Suppressor macrophage treated with lipopolysaccharide for 4 hours (primary cell): ENCODE data around the gene ADAMTS16.

ENCODE experiments used
- DNase-seq: peaks from one replicate; pipeline ENCODE4 v3.0.0-alpha.2; 2020

ADAMTS16 gene

DNA sequence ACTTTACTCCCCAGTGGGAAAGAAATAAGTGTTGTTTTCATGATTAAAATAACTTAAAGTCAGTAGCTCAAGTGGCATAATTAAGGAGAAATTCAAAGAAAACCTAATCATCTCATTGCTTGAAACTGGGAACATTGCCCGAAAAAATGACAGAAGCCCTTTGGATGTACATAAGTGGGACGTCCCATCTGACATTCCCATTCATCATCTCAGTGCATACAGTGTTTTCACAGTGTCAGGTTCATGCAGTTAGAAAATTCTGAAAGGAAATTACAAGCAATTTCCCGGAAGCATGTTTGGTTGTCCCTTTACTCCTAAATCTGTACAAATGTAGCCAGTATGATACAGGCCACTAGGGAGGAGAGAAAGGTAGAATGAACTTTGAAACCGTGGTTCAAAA, 95.6 kb downstream of the ADAMTS16 start:
- DNase-seq = no peak

DNA sequence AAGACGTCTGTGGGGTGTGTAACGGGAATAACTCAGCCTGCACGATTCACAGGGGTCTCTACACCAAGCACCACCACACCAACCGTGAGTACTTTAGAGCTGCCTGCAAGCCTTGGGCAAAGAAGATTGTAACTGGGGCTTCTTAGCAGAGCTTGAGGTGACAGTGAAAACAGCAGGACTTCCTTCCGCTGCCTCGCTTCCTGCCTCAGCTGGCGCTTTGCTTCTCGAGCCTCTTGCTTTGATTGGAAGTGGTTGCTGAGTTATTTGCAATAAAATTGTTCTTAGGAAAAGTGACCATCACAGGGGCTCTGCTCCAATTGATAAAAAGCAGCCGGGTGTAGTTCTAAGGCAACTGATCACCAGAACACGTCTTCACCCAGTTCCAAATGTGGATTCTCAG, 99.1 kb downstream of the ADAMTS16 start:
- DNase-seq = no peak

DNA sequence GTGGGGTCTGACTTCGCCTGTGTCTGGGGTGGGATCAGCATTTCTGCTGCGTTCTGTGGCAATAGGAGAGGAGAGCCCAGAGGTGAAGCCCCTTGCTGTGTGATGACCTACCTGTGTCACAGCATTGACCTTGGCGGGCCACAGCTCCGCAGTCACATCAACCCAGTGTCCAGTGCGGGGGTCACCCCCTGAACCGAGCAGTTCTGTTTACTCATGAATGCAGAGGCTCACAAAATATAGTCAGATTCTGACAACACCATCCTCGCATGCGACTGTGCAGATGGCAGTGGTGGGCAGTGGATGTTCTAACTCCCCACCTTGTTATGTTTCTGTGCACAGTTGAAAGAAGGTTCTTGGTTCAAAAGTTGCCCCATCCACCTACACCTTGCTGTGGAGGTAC, 100.1 kb downstream of the ADAMTS16 start:
- DNase-seq = no peak

DNA sequence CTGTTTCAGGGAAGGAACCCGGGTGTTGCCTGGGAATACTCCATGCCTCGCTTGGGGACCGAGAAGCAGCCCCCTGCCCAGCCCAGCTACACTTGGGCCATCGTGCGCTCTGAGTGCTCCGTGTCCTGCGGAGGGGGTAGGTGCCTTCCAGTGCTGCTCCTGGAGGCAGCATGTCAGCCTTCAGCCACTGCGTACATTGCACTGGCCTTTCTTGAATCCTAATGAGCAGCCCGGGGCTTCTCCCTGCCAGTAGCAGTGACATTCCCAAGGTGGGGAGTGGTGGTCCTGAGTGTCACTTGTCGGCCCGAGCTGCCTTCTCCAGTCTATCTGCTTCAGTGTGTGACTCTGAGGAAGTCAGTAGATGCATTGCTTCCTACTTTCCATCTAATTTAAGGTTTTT, 101.9 kb downstream of the ADAMTS16 start:
- no peak for DNase-seq

DNA sequence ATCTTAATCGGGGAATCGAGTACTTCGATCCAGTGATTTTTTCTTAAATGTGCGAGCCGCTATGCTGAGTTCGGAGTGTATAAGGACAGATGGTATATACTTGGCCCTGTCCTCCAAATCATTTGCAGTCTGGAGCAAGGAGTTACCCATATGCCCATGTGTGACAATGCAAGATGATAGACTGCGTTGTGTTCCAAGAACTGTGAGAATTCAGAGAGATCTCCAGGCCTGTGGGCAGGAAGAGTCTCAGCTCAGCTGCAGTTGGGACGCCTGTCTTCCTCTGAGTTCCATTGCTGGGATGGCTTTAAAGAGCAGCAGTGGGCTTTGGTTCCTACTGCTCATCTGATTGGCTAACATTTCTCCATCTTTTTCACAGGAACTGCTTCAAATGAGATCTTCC, 106.6 kb downstream of the ADAMTS16 start:
- DNase-seq = no peak

DNA sequence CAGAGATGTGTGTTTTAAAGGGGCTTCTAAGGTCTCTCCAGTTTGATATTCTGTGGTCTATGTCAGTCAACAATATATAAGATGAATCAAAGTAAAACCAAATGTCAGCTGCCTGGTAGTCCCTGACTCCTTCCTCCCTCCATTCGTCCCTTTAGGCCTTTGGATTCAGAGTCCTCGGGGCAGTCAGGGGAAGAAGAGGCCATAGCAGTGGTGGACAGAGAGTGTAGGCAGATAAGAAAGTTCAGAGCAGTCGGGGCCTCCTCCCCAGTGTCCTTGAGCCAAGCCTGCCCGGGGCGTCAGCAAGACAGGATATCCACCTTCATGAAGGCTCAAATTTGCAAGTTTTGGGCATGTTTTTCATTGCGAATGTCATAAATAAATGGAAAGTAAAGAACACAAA, 110.6 kb downstream of the ADAMTS16 start:
- DNase-seq = no peak

DNA sequence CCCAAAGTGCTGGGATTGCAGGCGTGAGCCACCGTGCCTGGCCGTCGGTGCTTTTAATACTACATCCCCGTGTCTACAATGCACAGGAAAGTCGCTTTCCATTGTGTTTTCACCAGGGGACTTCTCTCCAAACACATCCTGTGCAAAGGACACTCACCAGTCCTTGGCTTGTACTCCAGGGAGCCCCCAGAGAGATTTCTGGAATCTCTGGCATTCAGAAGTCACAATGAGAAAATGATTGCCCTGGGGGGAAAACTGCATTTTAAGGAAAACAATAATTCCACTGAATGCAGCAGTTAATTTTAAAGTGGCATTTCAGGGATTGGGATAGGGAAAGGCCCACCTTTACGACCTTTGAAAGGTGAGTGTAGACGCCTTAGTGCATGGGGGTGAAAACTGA, 112.0 kb downstream of the ADAMTS16 start:
- DNase-seq = no peak

DNA sequence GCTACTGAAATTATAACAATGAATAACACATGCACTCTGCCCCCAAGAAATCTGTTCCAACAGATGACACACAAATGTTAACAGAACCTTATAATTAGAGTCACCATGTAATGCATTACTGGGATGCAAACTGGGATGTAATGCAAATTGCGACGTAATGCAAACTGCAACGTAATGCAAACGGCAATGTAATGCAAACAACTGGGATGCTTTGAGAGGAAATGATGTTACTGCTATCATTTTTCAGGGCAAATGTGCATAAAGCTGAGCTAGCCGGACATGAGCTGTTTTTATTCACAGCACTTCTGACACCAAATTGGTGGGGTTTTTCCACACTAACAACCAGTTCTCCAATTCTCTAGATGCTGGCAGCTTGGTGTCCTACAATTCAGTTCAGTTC, 117.2 kb downstream of the ADAMTS16 start:
- DNase-seq = no peak

DNA sequence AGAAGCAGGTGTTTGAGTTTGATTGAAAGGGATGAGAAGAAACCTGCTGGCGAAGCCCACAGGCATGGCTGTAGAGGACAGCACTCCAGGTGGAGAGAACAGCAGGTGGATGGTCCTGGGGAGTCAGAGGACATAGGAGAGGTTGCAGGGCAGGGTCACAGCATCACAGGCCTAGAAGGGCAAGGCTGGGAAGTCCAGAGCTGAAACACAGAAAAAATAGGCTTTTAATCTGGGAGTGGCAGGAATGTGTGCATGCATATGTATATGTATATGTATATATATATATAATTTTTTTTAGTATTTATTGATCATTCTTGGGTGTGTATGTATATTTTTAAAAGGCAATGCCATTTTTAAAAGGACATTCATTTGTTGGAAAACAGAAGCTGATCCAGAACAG, 118.4 kb downstream of the ADAMTS16 start:
- DNase-seq = no peak

DNA sequence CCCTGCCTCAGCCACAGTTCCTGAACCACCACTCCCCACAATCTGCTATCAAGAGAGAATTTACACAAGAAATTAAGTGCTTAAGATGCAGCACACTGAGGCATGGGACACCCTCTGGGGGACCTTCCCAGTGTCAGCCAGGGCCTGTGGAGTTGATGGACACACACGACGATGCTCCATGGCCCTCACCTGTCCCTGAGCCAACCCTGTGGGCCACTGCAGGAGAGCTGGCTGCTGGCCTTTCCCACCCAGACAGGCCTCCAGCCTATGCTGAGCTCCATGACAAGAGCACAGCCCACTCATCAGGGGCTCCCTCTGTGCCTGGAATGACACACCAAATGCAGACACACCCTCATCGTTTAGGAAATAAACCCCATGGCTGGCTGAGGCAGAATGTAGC, 124.6 kb downstream of the ADAMTS16 start:
- DNase-seq = no peak

DNA sequence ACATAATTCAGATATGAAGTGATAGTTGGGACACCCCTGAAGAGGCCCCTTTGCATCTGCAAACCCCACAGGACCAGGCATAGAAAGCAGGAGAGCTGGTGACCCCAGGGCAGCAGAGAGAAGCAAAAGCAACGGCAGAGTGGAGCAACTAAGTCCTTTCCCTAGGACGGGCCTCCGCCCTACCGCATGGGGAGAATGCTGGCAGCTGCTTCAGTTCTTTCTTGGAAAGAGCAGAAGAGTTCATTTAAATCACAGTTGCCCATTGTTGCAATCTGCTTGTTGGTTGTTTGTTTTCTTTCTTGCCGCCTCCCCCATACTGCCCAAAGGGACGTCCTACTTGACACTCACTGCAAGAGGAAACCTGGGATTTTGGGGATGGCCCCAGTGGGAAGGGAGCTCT, 126.2 kb downstream of the ADAMTS16 start:
- no peak for DNase-seq

DNA sequence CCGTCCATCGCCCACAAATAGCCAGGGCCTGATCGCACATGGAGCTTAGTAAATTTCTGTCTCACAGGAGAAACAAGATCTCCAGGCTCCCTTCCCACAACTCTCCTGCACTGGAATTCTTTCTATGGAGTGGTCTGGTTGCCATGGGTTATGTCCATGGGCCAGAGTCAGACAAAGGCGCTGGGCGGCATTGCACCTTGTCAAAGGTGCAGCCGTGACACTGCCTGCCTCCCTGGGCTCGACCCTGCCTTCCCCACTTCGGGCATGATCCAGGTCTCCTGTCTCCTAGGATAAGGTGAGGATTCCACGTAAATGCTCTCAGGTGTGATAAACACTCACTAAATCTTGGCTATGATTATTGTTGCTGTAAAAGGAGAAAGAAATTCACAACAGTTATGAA, 130.0 kb downstream of the ADAMTS16 start:
- no peak for DNase-seq

DNA sequence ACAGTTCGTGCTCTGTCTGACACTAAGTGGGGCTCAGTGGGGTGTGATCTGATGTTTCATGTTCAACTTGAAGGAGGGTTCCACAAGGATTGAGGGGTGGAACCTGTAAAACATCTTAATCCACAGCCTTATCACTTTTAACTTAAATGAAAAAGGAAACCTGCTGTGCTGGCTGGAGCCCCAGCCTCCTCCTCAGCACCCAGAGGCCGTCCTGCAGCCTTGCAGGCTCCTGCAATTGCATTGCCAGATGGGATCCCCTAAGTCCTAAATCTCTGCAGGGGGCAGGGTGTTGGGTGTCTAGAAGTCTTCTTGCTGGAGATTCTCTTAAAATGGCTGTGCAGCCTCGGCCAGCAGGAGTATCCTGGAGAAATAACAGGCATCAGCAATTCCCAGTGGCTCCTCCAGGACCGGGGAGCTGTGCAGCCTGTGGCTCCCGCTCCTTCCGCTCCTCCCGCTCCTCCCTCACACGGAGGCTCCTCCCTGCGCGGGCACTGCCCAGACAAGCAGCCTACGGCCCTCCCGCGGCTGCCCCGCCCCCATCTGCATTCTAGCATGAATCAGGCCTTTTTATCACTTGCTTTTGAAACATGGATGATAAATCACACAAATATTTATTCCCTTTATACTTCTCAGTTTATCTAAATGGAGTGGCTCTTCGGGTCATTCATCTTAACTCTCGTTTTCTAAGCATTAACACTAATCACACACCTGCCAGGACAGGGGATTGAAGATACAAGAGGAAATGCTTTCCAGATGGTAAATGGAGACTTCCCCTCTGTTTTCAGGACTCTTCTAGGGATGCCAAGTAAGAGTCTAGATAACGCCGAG, 131.0 kb downstream of the ADAMTS16 start:
- DNase-seq = no peak

DNA sequence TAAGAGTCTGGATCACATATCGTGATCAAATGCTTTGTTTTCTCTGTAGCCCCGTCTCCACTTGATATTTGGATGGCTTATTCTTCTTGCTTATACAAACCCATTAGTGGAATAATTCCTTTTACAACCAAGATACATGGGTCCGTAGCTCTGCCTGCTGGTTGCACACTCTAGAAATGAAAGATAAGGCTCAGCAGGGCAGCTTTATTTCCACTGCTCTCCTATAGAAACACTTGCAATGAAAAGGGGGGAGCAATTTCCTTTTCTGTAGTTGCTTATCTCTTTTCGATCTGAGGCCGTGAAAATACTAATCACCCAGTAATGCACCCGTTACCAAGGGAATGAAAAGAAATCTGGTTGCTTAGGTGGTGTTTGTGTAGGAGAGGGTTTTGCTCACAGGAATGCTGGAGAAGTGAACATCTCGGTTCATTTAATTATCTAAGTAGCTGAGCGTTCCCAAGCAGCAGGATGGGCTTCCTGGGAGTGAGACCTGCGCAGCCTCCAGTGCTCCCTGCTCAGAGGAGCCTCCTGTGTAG, 131.7 kb downstream of the ADAMTS16 start:
- no peak for DNase-seq

DNA sequence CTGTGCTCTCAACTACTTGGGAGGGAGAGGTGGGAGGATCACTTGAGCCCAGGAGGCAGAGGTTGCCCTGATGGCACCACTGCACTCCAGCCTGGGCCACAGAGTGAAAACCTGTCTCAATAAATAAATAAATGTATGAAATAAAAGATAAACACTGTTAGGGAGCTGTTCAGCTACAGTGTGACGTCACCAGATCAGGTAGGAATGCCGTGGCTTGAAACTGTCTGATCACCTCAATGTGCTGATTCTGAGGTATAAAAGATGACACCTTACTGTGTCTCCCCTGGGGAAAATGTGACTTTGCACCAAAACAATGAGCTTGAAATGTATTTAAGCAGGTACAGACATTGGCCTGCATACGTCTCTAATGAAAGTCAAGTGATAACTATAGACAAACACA, 133.3 kb downstream of the ADAMTS16 start:
- DNase-seq = no peak

DNA sequence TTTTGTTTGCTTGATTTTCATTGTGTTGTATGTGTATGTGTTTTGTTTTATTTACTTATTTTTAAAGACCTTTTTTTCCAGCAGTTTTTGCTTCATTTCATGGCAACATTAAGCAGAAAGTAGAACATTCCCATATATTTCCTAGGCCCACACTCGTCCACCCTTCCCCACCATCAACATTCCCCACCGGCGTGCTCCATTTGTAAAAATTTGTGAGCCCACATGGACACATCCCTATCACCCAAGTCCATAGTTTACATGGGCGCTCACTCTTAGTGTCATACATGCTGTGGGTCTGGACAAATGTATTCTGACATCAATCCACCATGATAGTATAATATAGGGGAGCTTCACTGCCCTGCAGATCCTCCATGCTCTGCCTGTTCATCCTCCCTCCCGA, 133.8 kb downstream of the ADAMTS16 start:
- no peak for DNase-seq

DNA sequence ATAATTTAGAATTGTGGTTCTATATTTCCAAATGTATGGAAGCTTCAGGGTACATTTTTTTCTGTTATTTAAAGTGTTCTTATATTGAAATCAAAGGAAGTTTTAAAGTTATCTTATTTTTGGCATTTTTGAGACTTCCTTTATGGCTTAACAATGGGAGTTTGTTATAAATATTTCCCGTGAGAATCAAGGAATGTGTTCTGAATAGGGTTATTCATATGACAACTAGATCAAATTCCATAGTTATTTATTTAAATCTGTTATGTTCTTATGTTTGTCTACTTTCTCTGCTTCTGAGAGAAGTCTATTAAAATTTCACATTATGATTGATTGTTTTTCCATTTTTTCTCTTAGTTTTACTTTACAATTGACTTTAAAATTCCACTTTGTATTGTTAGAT, 135.1 kb downstream of the ADAMTS16 start:
- DNase-seq = no peak

DNA sequence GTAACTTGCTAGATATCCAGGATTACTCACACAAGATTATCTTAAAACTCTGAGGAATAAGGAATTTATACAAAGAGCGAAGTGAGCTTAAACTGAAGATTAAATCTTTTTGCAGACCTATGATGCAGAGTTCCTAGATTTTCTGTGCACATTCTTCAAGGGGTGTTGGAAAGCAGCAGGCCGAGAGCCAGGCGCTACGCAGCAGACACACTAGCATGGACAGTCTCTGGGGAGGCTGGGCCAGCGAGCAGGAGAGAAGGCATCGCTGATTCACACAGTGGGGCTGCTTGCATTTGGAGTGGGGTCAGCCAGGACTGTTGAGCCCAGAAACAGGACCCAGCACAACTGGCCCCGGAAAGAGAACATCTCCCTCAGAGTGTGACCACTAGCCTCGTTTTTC, 136.3 kb downstream of the ADAMTS16 start:
- no peak for DNase-seq

DNA sequence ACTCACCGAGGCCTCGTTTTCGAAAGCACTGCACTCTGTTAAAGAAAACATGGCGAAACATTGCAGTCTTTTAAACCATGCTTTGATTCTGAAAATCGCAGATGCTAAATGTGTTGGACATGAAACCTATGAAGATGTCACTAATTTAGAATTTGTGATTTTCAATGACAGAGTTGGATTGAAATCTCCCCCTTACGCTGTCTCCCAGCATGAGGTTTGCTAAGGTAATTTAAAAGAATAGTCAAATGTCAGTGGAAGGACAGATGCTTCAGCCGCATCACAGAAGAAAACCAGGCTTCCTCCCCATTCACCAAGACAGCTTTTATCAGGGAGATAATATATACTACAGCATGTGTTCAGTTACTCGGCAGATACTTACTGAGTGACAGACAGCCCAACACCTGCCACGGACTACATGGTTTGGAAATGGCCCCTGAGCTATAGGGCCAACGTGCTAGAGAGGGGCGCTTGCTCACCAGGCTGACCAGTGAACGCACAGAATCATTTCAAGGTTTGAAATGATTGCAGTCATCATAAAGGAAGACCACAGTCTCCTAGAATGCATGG, 136.9 kb downstream of the ADAMTS16 start:
- DNase-seq = no peak

DNA sequence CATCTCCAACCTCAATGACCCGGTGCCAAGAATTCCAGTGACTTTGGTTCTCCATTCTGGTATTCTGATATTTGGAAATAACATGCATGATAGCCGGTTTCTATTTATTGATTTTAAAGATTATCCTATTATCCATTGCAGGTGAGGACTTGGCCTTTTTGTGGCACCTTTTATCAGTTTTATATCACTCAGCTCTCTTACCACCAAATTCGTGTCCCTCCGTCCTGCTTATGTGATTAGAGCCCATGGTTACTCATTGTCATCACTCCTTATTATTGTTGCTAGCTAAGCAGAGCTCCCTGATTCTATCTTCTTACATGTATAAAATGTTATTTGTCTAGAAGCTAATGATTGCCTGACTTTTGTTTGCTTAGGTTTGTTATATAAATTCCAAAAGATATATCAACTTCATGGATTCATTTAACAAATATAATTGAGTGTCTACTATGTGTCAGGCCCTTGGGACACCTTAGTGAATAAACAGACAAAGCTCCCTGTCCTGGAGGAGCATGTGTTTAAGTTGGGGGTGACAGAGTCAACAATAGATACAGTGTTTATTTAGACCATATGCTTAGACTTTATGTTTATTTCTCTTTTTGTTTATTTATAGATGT, 138.2 kb downstream of the ADAMTS16 start:
- no peak for DNase-seq

DNA sequence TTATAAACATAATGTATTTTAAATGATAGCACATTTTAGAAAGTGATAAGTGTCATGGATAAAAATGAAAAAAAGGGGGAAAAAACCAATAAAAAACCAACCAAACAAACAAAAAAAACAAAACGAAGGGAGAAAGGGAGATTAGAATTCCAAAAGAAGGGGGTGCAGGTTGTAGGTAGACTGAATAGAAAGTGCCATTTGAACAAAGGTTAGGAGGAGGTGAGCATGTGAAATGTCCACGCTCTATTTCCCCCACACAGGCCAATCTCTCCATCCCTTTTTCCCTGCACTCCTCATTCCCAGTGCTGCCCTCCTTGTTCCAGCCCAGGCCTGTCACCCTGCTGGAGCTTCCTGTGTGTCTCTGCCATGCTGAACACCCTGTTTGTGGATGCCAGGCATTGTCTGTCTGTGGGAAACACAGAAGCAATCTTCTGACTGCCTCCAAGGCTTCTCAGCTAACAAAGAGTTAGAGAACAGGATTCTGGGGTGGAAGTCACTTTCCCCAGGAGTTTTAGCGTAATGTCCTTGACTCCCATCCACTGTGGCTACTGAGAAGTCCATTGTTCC, 138.8 kb downstream of the ADAMTS16 start:
- no peak for DNase-seq

DNA sequence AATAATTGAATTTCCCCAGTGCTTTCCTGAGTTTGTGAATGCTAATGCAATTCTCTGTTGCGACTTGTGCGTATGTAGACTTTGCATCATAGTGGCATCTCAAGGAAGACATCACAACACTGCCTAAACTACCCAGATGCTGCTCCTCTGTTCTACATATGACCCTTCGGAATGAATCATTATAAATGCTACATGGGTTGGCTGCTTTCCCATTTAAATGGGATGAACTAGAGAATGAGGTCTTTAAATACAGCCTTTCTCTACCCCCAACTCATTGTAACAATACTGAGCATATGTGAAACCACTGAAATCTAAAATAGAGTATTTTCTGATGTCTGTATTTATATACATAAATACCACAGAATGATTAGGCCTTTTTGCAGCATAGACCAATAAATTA, 145.8 kb downstream of the ADAMTS16 start:
- DNase-seq = no peak

DNA sequence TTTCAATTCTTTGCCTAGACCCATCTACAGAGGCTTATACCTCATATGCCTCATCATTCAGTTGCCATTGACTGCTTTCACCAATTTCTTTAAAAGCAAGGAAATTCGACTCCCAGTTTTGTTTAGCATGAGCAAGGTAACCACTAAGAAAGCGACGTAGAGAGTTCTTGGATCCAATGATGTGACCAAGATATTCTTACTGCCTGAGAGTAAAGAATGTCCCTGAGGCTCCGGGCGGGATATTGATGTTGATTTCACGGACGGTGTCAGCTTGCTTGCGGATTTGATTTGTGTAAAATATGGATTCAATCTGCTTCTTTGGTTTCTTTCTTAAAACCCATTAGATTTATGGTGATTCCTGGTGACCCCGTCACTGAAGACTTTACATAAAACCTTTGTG, 147.3 kb downstream of the ADAMTS16 start:
- no peak for DNase-seq

DNA sequence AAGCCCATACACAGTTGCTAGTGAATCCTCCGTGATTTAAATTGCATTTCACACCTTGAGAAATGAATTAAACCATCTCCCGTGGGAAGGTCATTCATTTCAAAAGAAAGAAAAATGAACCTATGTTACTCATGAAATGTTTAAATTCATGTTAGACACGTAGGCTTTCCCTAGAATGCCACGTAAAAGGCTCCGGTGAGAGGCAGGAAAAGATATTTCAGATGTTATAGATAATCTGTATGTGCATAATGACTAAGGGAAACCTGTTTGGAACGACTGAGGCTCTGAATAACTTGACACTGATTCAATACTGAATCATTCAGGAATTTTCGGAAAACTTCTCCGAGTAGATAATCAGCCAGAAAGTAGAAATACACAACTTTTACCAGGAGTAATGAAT, 148.1 kb downstream of the ADAMTS16 start:
- DNase-seq = no peak
